Stimulated activated naive CD4-positive, alpha-beta T cell (primary cell): ENCODE data around the gene MRPL53.
"Not testable (repeated sequence)": the region's sequence is repeated elsewhere in the genome, so short reads cannot be mapped to it uniquely, and the experiment has no call there.

Experiments used
- DNase-seq, 6 experiments: peaks; one replicate each; lab custom pipeline; 2025; lab: John Stamatoyannopoulos, UW

MRPL53 gene

GRCh38 chr2:74482801-74483674, 10.6 kb upstream of the MRPL53 start, which contains the start of the genes CCDC142 and TTC31:
Gene CCDC142, minus strand, starts transcription at chr2:74482998. Its CDS starts 161 bp downstream, at chr2:74482837.
Gene TTC31, plus strand, starts transcription at chr2:74483081. Its CDS starts 15 bp downstream, at chr2:74483096.
- DNase-seq, result peak; percentile 88 to 98 (median 95)

GRCh38 chr2:74481961-74482800, 9.7 kb upstream of the MRPL53 start:
- peak in 3 of 6 experiments; percentile 38 to 74 (median 62) for DNase-seq

- no peak for DNase-seq
Measured at GRCh38 chr2:74481431-74481830, 9.0 kb upstream of the MRPL53 start.

- no peak for DNase-seq
Measured at GRCh38 chr2:74474899-74475298, 2.4 kb upstream of the MRPL53 start.

- no peak for DNase-seq
Measured at GRCh38 chr2:74474481-74474880, 2.0 kb upstream of the MRPL53 start.

GRCh38 chr2:74472945-74473258, 422 bp upstream of the MRPL53 start:
- no peak for DNase-seq

- DNase-seq, result peak in 1 of 6 experiments; percentile 42
Measured at GRCh38 chr2:74471332-74472065, 981 bp downstream of the MRPL53 start.

GRCh38 chr2:74470742-74471141, 1.7 kb downstream of the MRPL53 start:
- DNase-seq, result not testable (repeated sequence)

GRCh38 chr2:74464406-74464805, 8.1 kb downstream of the MRPL53 start:
- DNase-seq, result no peak

GRCh38 chr2:74462786-74463105, 9.7 kb downstream of the MRPL53 start:
- DNase-seq, result no peak

GRCh38 chr2:74462054-74462785, 10.3 kb downstream of the MRPL53 start:
- no peak for DNase-seq

- no peak for DNase-seq
Measured at GRCh38 chr2:74461187-74462053, 11.1 kb downstream of the MRPL53 start.

GRCh38 chr2:74460187-74460586, 12.3 kb downstream of the MRPL53 start:
- not testable (repeated sequence) for DNase-seq

- not testable (repeated sequence) for DNase-seq
Measured at GRCh38 chr2:74459503-74460118, 12.9 kb downstream of the MRPL53 start.

- no peak for DNase-seq
Measured at GRCh38 chr2:74458938-74459363, 13.5 kb downstream of the MRPL53 start.

- DNase-seq, result peak; percentile 95 to 100 (median 99)
Measured at GRCh38 chr2:74458132-74458937, 14.1 kb downstream of the MRPL53 start, which contains the start of gene WBP1. Gene WBP1, plus strand, starts transcription at chr2:74458438. Its CDS starts 165 bp downstream, at chr2:74458603.

GRCh38 chr2:74457549-74458131, 14.8 kb downstream of the MRPL53 start:
- DNase-seq, result peak; percentile 71 to 95 (median 84)

- DNase-seq, result no peak
Measured at GRCh38 chr2:74457129-74457548, 15.3 kb downstream of the MRPL53 start.
